Measurements from ENCODE around the gene NFIC. TPM values are rescaled to one million over a fixed set of nuclear protein-coding genes. Genes with fewer than 3 reads are reported as not detected.

The NFIC gene
- total and polyA plus RNA-seq, 2 donors from 2014 or later = 20.3 to 173 TPM

Other genes starting within 250 kb of the NFIC start
- 8.7 TPM for gene GNA15, start 230.6 kb upstream of the NFIC start, total RNA-seq
- 1.7 TPM for gene GNA15, start 230.6 kb upstream of the NFIC start, polyA plus RNA-seq (ENCODE audit: insufficient read depth, low read depth, low replicate concordance)
- gene S1PR4, start 187.8 kb upstream of the NFIC start, total RNA-seq = 5.1 TPM
- 0.67 TPM for gene S1PR4, start 187.8 kb upstream of the NFIC start, polyA plus RNA-seq (ENCODE audit: insufficient read depth, low read depth, low replicate concordance)
- gene NCLN, start 180.7 kb upstream of the NFIC start, total RNA-seq = 43.3 TPM
- gene NCLN, start 180.7 kb upstream of the NFIC start, polyA plus RNA-seq (ENCODE audit: insufficient read depth, low read depth, low replicate concordance) = 63.2 TPM
- gene CELF5, start 141.9 kb upstream of the NFIC start, total RNA-seq = 0.38 TPM
- gene CELF5, start 141.9 kb upstream of the NFIC start, polyA plus RNA-seq (ENCODE audit: insufficient read depth, low read depth, low replicate concordance) = 0.15 TPM
- gene SMIM24, start 113.9 kb downstream of the NFIC start, total RNA-seq = 49.8 TPM
- gene SMIM24, start 113.9 kb downstream of the NFIC start, polyA plus RNA-seq (ENCODE audit: insufficient read depth, low read depth, low replicate concordance) = 1,108 TPM
- not detected for gene SMIM44, start 116.9 kb downstream of the NFIC start, total RNA-seq
- not detected for gene SMIM44, start 116.9 kb downstream of the NFIC start, polyA plus RNA-seq (ENCODE audit: insufficient read depth, low read depth, low replicate concordance)
- 12.2 TPM for gene DOHH, start 134.1 kb downstream of the NFIC start, total RNA-seq
- gene DOHH, start 134.1 kb downstream of the NFIC start, polyA plus RNA-seq (ENCODE audit: insufficient read depth, low read depth, low replicate concordance) = 20.2 TPM
- 48.0 TPM for gene FZR1, start 139.7 kb downstream of the NFIC start, total RNA-seq
- gene FZR1, start 139.7 kb downstream of the NFIC start, polyA plus RNA-seq (ENCODE audit: insufficient read depth, low read depth, low replicate concordance) = 28.4 TPM
- 9.2 TPM for gene TEKTIP1, start 172.6 kb downstream of the NFIC start, total RNA-seq
- 1.2 TPM for gene TEKTIP1, start 172.6 kb downstream of the NFIC start, polyA plus RNA-seq (ENCODE audit: insufficient read depth, low read depth, low replicate concordance)
- gene MFSD12, start 191.0 kb downstream of the NFIC start, total RNA-seq = 124 TPM
- gene MFSD12, start 191.0 kb downstream of the NFIC start, polyA plus RNA-seq (ENCODE audit: insufficient read depth, low read depth, low replicate concordance) = 113 TPM
- gene HMG20B, start 206.4 kb downstream of the NFIC start, total RNA-seq = 69.7 TPM
- gene HMG20B, start 206.4 kb downstream of the NFIC start, polyA plus RNA-seq (ENCODE audit: insufficient read depth, low read depth, low replicate concordance) = 82.6 TPM
- 2.1 TPM for gene GIPC3, start 218.9 kb downstream of the NFIC start, total RNA-seq
- 2.1 TPM for gene GIPC3, start 218.9 kb downstream of the NFIC start, polyA plus RNA-seq (ENCODE audit: insufficient read depth, low read depth, low replicate concordance)
- gene TBXA2R, start 240.3 kb downstream of the NFIC start, total RNA-seq = 6.7 TPM
- 8.8 TPM for gene TBXA2R, start 240.3 kb downstream of the NFIC start, polyA plus RNA-seq (ENCODE audit: insufficient read depth, low read depth, low replicate concordance)

Data from kidney (tissue), 2 donors.